ENCODE measurements around the gene CDYL2. TPM values are rescaled to one million over a fixed set of nuclear protein-coding genes. Genes with fewer than 3 reads are reported as not detected.

Gene CDYL2
- total RNA-seq (2014; rRNA removed; shearing (Covaris generic)) (0.33 and 0.98 TPM in 2 replicates), total RNA-seq (2022) (2.5 and 2.8 TPM in 2 replicates), Bru-seq, nascent RNA (percentile 36 among the genes with signal in this experiment), BruChase-seq, experiment 1, labeled RNA remaining after a 6-hour chase (percentile 25 among the genes with signal in this experiment), BruChase-seq, experiment 2, labeled RNA remaining after a 2-hour chase (percentile 32 among the genes with signal in this experiment)
- long read RNA-seq, result 0 reads

- intact Hi-C loops (cut with micrococcal nuclease; ENCODE audit: unreplicated experiment), result no loop called here
- Histone ChIP-seq H2AFZ (ENCODE audit: low read length) (no peak within 1 kb of the TSS), H3K9me3 (ENCODE audit: low read length) (no peaks in the 10 kb centered on the region), H3K4me2 (ENCODE audit: low read length) (peak within 1 kb of the TSS; percentile 65; the same call in 1 of the 2 replicates), H3K36me3 (ENCODE audit: insufficient read depth, low read length) (no peaks in the 10 kb centered on the region), H3K27ac (ENCODE audit: low read depth, low read length, poor library complexity, severe bottlenecking) (no peak within 1 kb of the TSS), H3K4me1 (ENCODE audit: insufficient read depth, low read length, poor library complexity, severe bottlenecking) (no peaks in the 10 kb centered on the region), H3K79me2 (ENCODE audit: insufficient read depth, low read depth, low read length) (no peaks in the 10 kb centered on the region), H3K4me3 (ENCODE audit: low read depth, low read length, poor library complexity, severe bottlenecking) (peak within 1 kb of the TSS; percentile 67), H3K9me2 (ENCODE audit: insufficient read depth, low read length) (no peaks in the 10 kb centered on the region), H4K20me1 (ENCODE audit: insufficient read depth, low read length) (no peaks in the 10 kb centered on the region)
- ChIA-PET CTCF (ENCODE audit: unreplicated experiment) (no interaction called here), POLR2A (no interaction called here)
- TF ChIP-seq CTCF (conservative IDR thresholded peaks at IDR 0.05; ENCODE audit: low read length) (no peak), EZH2phosphoT487 (IDR thresholded peaks at IDR 0.05; ENCODE audit: borderline replicate concordance, low read depth, low read length) (no peak)
- no TSS peak for BruUV-seq (replicated peaks)
- DNase-seq (ENCODE audit: low spot score), result peak; percentile 53
Observed at GRCh38 chr16:80804526-80805383, at the start of gene CDYL2. CDYL2 (minus strand) TSS chr16:80804598; CDS start chr16:80804173, 425 bp downstream.

DNA sequence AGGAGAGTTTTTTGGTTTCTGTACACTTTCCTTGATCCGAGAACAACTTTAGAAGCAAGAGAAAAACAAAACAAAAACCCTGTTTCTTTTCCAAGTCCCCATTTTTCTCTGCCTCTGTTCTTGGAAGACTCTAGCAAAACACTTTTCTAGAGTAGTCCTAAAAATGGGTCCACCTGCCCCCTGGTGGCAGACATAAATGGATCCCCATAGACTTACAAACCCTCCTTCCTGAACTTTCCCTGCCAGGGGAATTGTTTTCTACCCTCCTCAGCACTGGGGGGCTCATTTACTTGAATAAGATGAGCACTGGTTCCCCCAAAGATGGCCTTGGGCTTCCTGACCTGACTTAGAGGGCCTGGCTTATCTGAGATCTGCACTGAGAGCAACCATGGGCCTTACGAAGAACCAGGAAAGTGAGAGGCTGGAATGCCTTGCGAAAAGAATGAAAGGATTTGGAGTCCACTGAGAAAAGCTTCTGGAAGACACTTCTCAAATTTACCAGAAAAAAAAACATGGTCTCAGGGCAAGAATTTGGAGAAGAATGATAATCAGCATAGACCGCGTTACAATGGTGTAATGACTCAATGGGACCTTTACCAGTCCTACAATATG lies 48.0 kb upstream of the CDYL2 start:
- intact Hi-C loops (cut with micrococcal nuclease; ENCODE audit: unreplicated experiment), result no loop called here
- TF ChIP-seq EZH2phosphoT487 (IDR thresholded peaks at IDR 0.05; ENCODE audit: borderline replicate concordance, low read depth, low read length), result no peak
- TF ChIP-seq CTCF (conservative IDR thresholded peaks at IDR 0.05; ENCODE audit: low read length), result peak; percentile 77
- Histone ChIP-seq H3K4me2 (ENCODE audit: low read length) (no peak overlapping the region), H3K79me2 (ENCODE audit: insufficient read depth, low read depth, low read length) (no peaks in the 10 kb centered on the region), H4K20me1 (ENCODE audit: insufficient read depth, low read length) (no peaks in the 10 kb centered on the region), H3K4me3 (ENCODE audit: low read depth, low read length, poor library complexity, severe bottlenecking) (no peak overlapping the region), H3K4me1 (ENCODE audit: insufficient read depth, low read length, poor library complexity, severe bottlenecking) (no peaks in the 10 kb centered on the region), H3K9me3 (ENCODE audit: low read length) (no peaks in the 10 kb centered on the region), H2AFZ (ENCODE audit: low read length) (no peak overlapping the region), H3K27ac (ENCODE audit: low read depth, low read length, poor library complexity, severe bottlenecking) (no peak overlapping the region), H3K36me3 (ENCODE audit: insufficient read depth, low read length) (no peaks in the 10 kb centered on the region), H3K9me2 (ENCODE audit: insufficient read depth, low read length) (no peaks in the 10 kb centered on the region)
- POLR2A ChIA-PET, result no interaction called here
- CTCF ChIA-PET (ENCODE audit: unreplicated experiment), result no interaction called here
- no TSS peak for BruUV-seq (replicated peaks)
- DNase-seq (ENCODE audit: low spot score), result peak; percentile 31
